ENCODE data around the gene ATAT1. TPM values are rescaled to one million over a fixed set of nuclear protein-coding genes. Genes with fewer than 3 reads are reported as not detected.

The ATAT1 gene
- total RNA-seq, 1 donor from 2014 or later = 11.4 TPM

DNA sequence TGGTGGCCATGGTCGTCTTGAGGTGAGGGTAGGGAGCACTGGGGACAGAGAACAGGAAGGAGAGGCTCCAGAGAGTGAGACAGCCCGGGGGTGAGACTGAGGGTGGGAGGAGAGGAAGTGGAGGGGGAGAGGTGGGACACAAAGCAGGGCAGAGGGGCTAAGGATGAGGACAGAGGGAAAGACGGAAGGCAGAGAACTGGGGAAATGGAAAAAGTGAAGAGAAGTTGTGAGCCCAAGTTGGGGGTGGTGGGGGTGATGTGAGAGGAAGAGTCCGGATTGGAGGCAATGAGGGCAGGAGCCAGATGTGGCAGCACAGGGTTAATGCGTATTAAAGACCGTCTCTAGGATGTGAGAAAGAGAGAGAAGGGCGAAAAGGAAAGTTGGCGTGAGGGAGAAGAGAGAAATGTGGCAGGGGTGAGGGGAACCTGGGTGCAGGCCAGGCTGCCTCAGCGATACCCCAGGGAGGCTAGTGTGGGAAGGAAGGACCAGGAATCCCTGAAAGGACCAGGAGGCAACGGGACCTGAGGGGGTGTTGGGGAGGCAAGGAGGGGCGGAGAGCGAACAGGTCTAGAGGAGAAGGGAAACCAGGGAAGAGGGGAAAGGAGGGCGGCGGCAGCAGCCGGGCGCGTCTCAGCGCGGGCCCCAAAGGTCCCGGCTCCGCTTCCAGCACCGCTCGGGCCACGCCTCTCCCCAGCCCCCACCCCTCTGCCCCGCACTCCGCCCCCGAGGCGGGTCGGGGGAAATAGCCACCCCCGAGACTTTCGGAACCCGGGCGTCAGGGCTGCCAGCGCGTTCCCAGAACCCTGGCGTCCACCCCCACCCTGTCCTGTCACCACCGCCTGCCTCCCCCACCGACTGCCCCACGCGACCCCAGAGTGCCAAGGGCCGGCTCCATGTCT lies 59.6 kb downstream of the ATAT1 start, which contains the start of gene PPP1R18:
Gene PPP1R18 (minus strand): TSS at position 637 of the 899 bp plus-strand sequence. CDS start 627 bp downstream, at position 10.
- Mint-ChIP-seq H3K4me3 (ENCODE audit: unreplicated experiment) (peak within 1 kb of the TSS; percentile 99), H3K36me3 (ENCODE audit: low read depth) (peaks cover 27% of the 10 kb centered on the region), H3K27ac (ENCODE audit: unreplicated experiment) (peak within 1 kb of the TSS; percentile 97), H3K9me3 (ENCODE audit: low read depth) (no peaks in the 10 kb centered on the region), H3K27me3 (ENCODE audit: low read depth) (no peaks in the 10 kb centered on the region), H3K4me1 (ENCODE audit: low read depth) (peaks cover 64% of the 10 kb centered on the region)
- TF ChIP-seq, protein P1, sequence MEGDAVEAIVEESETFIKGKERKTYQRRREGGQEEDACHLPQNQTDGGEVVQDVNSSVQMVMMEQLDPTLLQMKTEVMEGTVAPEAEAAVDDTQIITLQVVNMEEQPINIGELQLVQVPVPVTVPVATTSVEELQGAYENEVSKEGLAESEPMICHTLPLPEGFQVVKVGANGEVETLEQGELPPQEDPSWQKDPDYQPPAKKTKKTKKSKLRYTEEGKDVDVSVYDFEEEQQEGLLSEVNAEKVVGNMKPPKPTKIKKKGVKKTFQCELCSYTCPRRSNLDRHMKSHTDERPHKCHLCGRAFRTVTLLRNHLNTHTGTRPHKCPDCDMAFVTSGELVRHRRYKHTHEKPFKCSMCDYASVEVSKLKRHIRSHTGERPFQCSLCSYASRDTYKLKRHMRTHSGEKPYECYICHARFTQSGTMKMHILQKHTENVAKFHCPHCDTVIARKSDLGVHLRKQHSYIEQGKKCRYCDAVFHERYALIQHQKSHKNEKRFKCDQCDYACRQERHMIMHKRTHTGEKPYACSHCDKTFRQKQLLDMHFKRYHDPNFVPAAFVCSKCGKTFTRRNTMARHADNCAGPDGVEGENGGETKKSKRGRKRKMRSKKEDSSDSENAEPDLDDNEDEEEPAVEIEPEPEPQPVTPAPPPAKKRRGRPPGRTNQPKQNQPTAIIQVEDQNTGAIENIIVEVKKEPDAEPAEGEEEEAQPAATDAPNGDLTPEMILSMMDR (IDR thresholded peaks at IDR 0.05) = no peak
- DNase-seq (ENCODE audit: low spot score) = no peak

DNA sequence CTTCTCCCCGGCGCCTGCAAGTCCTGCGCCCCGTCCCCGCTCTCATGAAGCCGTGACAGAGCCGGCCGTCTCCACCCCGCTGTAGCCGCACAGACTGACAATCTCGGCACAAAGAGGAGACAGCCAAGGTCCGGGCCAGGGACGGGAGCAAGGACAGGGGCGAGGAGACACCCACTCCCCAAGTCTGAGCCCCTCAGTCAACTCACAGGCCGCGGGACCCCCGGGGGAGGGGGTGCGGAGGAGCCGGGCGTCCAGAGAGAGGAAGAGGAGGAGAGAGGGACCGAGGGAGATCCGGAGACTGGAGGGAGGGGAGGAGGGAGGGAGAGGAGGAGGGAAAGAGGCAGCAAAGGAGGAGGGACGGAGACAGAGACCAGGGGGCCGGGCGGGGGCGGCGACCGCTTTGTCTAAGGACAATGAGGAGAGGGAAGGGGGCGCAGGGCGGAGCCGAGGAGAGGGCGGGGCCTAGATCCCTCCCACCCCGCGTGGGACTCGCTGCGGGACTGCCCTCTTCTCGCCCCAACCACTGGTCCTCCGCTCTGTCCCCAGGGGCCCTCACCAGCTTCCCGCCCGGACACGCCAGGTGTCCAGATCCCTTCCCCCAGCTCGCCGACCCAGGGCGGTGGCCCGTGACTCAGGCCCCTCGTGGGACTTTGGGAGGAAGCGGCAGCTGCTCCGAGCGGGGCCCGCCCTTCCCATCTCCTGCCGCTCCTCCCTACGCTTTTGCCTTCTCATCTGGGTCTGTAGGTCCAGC lies 60.4 kb downstream of the ATAT1 start:
- Mint-ChIP-seq H3K9me3 (ENCODE audit: low read depth) (no peaks in the 10 kb centered on the region), H3K27ac (ENCODE audit: unreplicated experiment) (peak overlapping the region; percentile 97), H3K36me3 (ENCODE audit: low read depth) (peaks cover 26% of the 10 kb centered on the region), H3K4me1 (ENCODE audit: low read depth) (peaks cover 61% of the 10 kb centered on the region), H3K27me3 (ENCODE audit: low read depth) (no peaks in the 10 kb centered on the region), H3K4me3 (ENCODE audit: unreplicated experiment) (peak overlapping the region; percentile 99)
- TF ChIP-seq, protein P1 (IDR thresholded peaks at IDR 0.05) = no peak
- peak; percentile 99 for DNase-seq (ENCODE audit: low spot score)

DNA sequence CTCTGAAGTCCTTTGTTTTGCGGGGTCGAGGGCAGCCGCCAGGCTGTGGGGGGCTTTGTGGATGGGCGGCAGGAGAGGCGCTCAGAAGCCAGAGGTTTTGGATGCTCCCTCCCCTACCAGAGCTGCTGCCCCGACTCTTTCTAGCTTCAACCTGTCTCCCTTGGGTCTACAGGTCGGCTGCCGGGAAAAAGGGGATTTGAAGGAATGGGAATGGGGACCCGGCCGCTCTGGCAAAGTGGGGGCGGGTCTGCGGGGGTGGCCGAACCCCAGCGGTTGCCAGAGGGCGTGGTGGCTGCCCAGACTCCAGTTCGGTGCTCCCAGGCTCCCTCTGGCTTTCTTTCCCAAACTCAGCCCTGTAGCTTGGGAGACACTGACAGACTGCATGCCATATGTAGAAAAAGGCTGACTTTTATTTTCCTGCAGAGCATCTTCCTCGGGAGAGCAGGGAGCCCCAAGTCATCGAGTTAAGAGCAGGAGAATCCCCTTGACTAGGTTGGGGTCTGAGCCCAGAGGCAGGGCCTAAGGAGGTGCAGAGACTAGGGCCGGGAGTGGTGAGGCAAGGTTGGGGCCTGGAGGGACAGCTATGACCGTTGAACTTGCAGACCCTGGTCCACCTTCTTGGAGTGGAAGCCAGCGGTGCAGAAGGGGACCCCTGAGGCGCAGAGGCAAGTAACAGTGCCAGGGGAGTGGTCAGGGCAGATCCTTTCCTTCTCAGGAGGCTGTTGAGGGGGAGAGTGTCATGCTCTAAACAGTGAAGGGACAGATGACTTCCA lies 61.2 kb downstream of the ATAT1 start:
- peaks cover 54% of the 10 kb centered on the region for H3K4me1 Mint-ChIP-seq (ENCODE audit: low read depth)
- peak overlapping the region; percentile 97 for H3K27ac Mint-ChIP-seq (ENCODE audit: unreplicated experiment)
- H3K27me3 Mint-ChIP-seq (ENCODE audit: low read depth) = no peaks in the 10 kb centered on the region
- no peaks in the 10 kb centered on the region for H3K9me3 Mint-ChIP-seq (ENCODE audit: low read depth)
- peak overlapping the region; percentile 99 for H3K4me3 Mint-ChIP-seq (ENCODE audit: unreplicated experiment)
- DNase-seq (ENCODE audit: low spot score) = no peak
- peaks cover 22% of the 10 kb centered on the region for H3K36me3 Mint-ChIP-seq (ENCODE audit: low read depth)
- TF ChIP-seq, protein P1 (IDR thresholded peaks at IDR 0.05) = peak; percentile 68

DNA sequence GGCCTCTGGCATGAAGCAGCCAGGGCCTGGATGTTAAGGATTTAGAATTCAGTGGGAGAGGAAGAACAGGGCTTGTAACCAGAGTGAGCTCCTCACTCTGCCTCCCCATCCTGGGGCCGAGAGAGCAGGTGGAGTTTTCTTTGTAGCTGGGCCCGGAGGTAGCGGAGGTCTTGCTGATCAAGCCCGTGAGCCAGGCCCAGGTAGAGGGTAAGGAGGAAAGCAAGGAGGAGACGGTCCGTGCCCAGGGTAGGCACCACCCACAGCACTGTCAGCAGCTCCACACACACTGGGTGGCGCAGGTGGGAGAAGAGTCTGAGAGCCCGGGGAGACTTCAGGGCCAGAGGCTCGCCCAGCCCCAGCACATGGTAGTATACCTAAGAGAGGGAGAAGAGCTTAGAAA lies 61.9 kb downstream of the ATAT1 start:
- Mint-ChIP-seq H3K27me3 (ENCODE audit: low read depth) (no peaks in the 10 kb centered on the region), H3K27ac (ENCODE audit: unreplicated experiment) (peak overlapping the region; percentile 97)

More for the DNA sequence above, 61.9 kb downstream of the ATAT1 start:
- no peaks in the 10 kb centered on the region for H3K9me3 Mint-ChIP-seq (ENCODE audit: low read depth)
- TF ChIP-seq, protein P1 (IDR thresholded peaks at IDR 0.05) = no peak
- H3K4me1 Mint-ChIP-seq (ENCODE audit: low read depth) = peaks cover 51% of the 10 kb centered on the region
- H3K36me3 Mint-ChIP-seq (ENCODE audit: low read depth) = peaks cover 19% of the 10 kb centered on the region
- no peak for DNase-seq (ENCODE audit: low spot score)
- peak overlapping the region; percentile 99 for H3K4me3 Mint-ChIP-seq (ENCODE audit: unreplicated experiment)

All from chondrocyte (in vitro differentiated cells).